Measurements from ENCODE around the gene GNRHR.

GRCh38 chr4:67765401-67765800 lies 11.2 kb upstream of the GNRHR start:
- TF ChIP-seq ZNF274 (IDR thresholded peaks at IDR 0.05; ENCODE audit: low read depth, low read length): no peak
- TF ChIP-seq YY1 (IDR thresholded peaks at IDR 0.05; ENCODE audit: insufficient read depth, insufficient read length): no peak
- no peak for TF ChIP-seq SUZ12 (IDR thresholded peaks at IDR 0.05; ENCODE audit: extremely low read depth, insufficient read depth, insufficient read length)
